HL-60 (cell line): ENCODE results near the gene STARD10.

Experiments
- GABPA ChIP-seq: IDR thresholded peaks from 2 replicates; pipeline ENCODE4 v1.6.1; 2012; ENCODE audit warnings: low read depth
- POLR2AphosphoS5 ChIP-seq: IDR thresholded peaks from 2 replicates; pipeline ENCODE4 v1.6.1; 2012; ENCODE audit warnings: low read depth
- SPI1 ChIP-seq: IDR thresholded peaks from 2 replicates; pipeline ENCODE4 v1.6.1; 2012; ENCODE audit warnings: low read depth, mild to moderate bottlenecking, borderline replicate concordance
- TF ChIP-seq, protein P1 (sequence below): IDR thresholded peaks from one replicate; pipeline ENCODE4 v1.5.1; 2011; ENCODE audit warnings: low read length, control low read depth, inconsistent platforms; ENCODE audit not compliant: insufficient read depth
- TF ChIP-seq, protein P2 (sequence below): IDR thresholded peaks from 2 replicates; pipeline ENCODE4 v1.6.1; 2012; ENCODE audit warnings: low read depth; ENCODE audit not compliant: insufficient replicate concordance

DNA sequence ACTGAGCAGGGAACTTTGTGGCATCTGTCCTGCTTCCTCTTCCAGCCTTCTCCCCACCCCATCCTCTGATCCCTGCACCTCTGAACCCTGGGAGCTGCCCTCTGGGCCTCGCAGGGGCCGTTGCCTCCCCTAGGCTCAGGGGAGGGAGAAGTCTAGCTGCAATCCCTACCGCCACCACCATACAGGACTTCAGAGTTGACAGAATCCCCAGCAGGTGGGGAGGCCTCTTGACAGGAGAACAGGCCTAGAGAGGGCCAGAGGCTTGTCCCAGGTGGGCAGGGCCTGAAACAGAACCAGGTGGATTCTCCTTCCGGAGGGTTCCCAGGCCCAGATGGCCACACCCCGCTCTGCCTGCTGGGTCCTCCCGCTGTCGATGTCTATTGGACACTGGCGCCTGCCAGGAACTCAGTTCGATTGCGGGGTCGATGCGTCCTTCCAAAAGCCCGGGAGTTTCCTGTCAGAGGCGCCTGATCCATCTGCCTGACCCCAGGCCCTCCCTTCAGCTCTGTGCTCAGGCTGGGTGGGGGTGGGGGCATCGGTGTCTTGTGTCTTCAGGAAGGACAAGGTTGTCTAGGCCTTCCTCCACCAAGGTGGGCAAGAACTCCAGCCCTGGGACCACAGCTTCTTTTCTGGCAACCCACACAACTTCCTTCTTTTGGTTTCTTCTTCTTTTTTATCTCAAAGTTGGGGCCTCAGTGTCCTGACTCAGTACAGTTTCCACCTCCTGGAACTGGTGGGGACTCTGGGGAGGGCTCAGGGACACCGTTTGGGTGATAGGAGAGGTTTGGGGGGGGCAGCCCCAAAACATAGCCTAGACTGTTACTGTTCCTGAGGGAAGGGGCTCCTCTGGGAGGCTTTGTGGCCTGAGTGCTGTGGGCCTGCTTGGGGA lies 6.4 kb downstream of the STARD10 start:
- TF ChIP-seq, protein P1, sequence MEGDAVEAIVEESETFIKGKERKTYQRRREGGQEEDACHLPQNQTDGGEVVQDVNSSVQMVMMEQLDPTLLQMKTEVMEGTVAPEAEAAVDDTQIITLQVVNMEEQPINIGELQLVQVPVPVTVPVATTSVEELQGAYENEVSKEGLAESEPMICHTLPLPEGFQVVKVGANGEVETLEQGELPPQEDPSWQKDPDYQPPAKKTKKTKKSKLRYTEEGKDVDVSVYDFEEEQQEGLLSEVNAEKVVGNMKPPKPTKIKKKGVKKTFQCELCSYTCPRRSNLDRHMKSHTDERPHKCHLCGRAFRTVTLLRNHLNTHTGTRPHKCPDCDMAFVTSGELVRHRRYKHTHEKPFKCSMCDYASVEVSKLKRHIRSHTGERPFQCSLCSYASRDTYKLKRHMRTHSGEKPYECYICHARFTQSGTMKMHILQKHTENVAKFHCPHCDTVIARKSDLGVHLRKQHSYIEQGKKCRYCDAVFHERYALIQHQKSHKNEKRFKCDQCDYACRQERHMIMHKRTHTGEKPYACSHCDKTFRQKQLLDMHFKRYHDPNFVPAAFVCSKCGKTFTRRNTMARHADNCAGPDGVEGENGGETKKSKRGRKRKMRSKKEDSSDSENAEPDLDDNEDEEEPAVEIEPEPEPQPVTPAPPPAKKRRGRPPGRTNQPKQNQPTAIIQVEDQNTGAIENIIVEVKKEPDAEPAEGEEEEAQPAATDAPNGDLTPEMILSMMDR: no peak
- TF ChIP-seq POLR2AphosphoS5 (no peak), GABPA (no peak), SPI1 (peak; percentile 39; the same call in 1 of the 2 replicates)
- TF ChIP-seq, protein P2, sequence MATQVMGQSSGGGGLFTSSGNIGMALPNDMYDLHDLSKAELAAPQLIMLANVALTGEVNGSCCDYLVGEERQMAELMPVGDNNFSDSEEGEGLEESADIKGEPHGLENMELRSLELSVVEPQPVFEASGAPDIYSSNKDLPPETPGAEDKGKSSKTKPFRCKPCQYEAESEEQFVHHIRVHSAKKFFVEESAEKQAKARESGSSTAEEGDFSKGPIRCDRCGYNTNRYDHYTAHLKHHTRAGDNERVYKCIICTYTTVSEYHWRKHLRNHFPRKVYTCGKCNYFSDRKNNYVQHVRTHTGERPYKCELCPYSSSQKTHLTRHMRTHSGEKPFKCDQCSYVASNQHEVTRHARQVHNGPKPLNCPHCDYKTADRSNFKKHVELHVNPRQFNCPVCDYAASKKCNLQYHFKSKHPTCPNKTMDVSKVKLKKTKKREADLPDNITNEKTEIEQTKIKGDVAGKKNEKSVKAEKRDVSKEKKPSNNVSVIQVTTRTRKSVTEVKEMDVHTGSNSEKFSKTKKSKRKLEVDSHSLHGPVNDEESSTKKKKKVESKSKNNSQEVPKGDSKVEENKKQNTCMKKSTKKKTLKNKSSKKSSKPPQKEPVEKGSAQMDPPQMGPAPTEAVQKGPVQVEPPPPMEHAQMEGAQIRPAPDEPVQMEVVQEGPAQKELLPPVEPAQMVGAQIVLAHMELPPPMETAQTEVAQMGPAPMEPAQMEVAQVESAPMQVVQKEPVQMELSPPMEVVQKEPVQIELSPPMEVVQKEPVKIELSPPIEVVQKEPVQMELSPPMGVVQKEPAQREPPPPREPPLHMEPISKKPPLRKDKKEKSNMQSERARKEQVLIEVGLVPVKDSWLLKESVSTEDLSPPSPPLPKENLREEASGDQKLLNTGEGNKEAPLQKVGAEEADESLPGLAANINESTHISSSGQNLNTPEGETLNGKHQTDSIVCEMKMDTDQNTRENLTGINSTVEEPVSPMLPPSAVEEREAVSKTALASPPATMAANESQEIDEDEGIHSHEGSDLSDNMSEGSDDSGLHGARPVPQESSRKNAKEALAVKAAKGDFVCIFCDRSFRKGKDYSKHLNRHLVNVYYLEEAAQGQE: no peak
